ENCODE results near the gene BEST2. TPM values are rescaled to one million over a fixed set of nuclear protein-coding genes. Genes with fewer than 3 reads are reported as not detected.
A peak's percentile ranks its signal among the peaks of the same experiment; 100 is the strongest.

Gene BEST2
- total and polyA plus RNA-seq, 10 donors = not detected

GRCh38 chr19:12789098-12789903 is 37.7 kb downstream of the BEST2 start:
- intact Hi-C loops (cut with DNase I; ENCODE audit: low total_unique reads) = no loop called here
- no peak for DNase-seq
- TF ChIP-seq CTCF (IDR thresholded peaks at IDR 0.05 in 8 of 11, conservative IDR thresholded peaks at IDR 0.05 in 3 of 11) = no peak
- TF ChIP-seq POLR2A (IDR thresholded peaks at IDR 0.05) = no peak
- no peak for TF ChIP-seq POLR2AphosphoS5 (IDR thresholded peaks at IDR 0.05)
- Histone ChIP-seq H3K9me3 (no peaks in the 10 kb centered on the region), H3K4me3 (peak overlapping the region; percentile 72 to 96 (median 88)), H3K4me1 (peaks cover 41 to 77% (median 67%) of the 10 kb centered on the region in 6 donors), H3K27ac (peak overlapping the region; percentile 97 to 100 (median 100)), H3K27me3 (replicated peaks in 1 of 7) (peaks cover 0 to 5% (median 0%) of the 10 kb centered on the region in 7 donors), H3K36me3 (no peaks in the 10 kb centered on the region)
- 1 to 5% (median 1%) methylated on average over 24 to 46 of the region's 46 CpGs for WGBS, 5 donors

- Histone ChIP-seq H3K4me3 (peak overlapping the region; percentile 72 to 96 (median 88)), H3K4me1 (peaks cover 43 to 77% (median 67%) of the 10 kb centered on the region in 6 donors), H3K27me3 (replicated peaks in 1 of 7) (peaks cover 0 to 5% (median 0%) of the 10 kb centered on the region in 7 donors), H3K9me3 (no peaks in the 10 kb centered on the region), H3K27ac (peak overlapping the region; percentile 97 to 100 (median 100)), H3K36me3 (no peaks in the 10 kb centered on the region)
- intact Hi-C loops (cut with DNase I; ENCODE audit: low total_unique reads) = no loop called here
- TF ChIP-seq POLR2A (IDR thresholded peaks at IDR 0.05) (peak; percentile 46 to 79 (median 69)), CTCF (IDR thresholded peaks at IDR 0.05 in 8 of 11, conservative IDR thresholded peaks at IDR 0.05 in 3 of 11) (peak in 3 of 11 experiments; percentile 15 to 46 (median 38)), POLR2AphosphoS5 (IDR thresholded peaks at IDR 0.05) (peak; percentile 95 to 99 (median 96))
- WGBS, 5 donors = 0 to 1% (median 1%) methylated on average over 15 to 56 of the region's 56 CpGs
- peak; percentile 100 for DNase-seq
Observed at GRCh38 chr19:12789904-12790619, 38.5 kb downstream of the BEST2 start.

- WGBS, 5 donors = 1 to 2% (median 2%) methylated on average over 13 to 22 of the region's 22 CpGs
- Histone ChIP-seq H3K27ac (peak overlapping the region; percentile 97 to 100 (median 100)), H3K27me3 (replicated peaks in 1 of 7) (peaks cover 0 to 5% (median 0%) of the 10 kb centered on the region in 7 donors), H3K4me3 (peak overlapping the region; percentile 72 to 96 (median 88)), H3K36me3 (no peaks in the 10 kb centered on the region), H3K9me3 (no peaks in the 10 kb centered on the region), H3K4me1 (peaks cover 36 to 77% (median 67%) of the 10 kb centered on the region in 6 donors)
- TF ChIP-seq POLR2A (IDR thresholded peaks at IDR 0.05) (no peak), POLR2AphosphoS5 (IDR thresholded peaks at IDR 0.05) (no peak), CTCF (IDR thresholded peaks at IDR 0.05 in 8 of 11, conservative IDR thresholded peaks at IDR 0.05 in 3 of 11) (no peak)
- intact Hi-C loops (cut with DNase I; ENCODE audit: low total_unique reads) = no loop called here
- no peak for DNase-seq
Observed at GRCh38 chr19:12790628-12791344, 39.2 kb downstream of the BEST2 start.
